GM19372 (cell line): Measurements from ENCODE around the gene OFD1.

Experiments
- ATAC-seq: cut with Tn5 transposase; IDR thresholded peaks from one replicate; pipeline ENCODE4 v1.9.1; 2021; ENCODE audit warnings: mild to moderate bottlenecking, low read depth, moderate library complexity; ENCODE audit not compliant: unreplicated experiment

Gene OFD1

GRCh38 chrX:13750204-13750603 lies 15.7 kb downstream of the OFD1 start:
- no peak for ATAC-seq

- no peak for ATAC-seq
These were observed 16.3 kb downstream of the OFD1 start for GRCh38 chrX:13750812-13751211.

GRCh38 chrX:13752141-13752540 lies 17.6 kb downstream of the OFD1 start:
- ATAC-seq: no peak

GRCh38 chrX:13752646-13753045 lies 18.1 kb downstream of the OFD1 start:
- no peak for ATAC-seq

GRCh38 chrX:13754765-13755164 lies 20.2 kb downstream of the OFD1 start:
- no peak for ATAC-seq

GRCh38 chrX:13755254-13755653 lies 20.7 kb downstream of the OFD1 start:
- no peak for ATAC-seq

GRCh38 chrX:13756381-13756780 lies 21.8 kb downstream of the OFD1 start:
- no peak for ATAC-seq

GRCh38 chrX:13759152-13759718 lies 24.7 kb downstream of the OFD1 start:
- peak; percentile 71 for ATAC-seq

- ATAC-seq: no peak
These were observed 25.9 kb downstream of the OFD1 start for GRCh38 chrX:13760426-13760825.

GRCh38 chrX:13761606-13762414 lies 27.3 kb downstream of the OFD1 start:
- peak; percentile 57 for ATAC-seq

GRCh38 chrX:13763489-13763888 lies 28.9 kb downstream of the OFD1 start:
- ATAC-seq: no peak

- no peak for ATAC-seq
These were observed 29.7 kb downstream of the OFD1 start for GRCh38 chrX:13764281-13764680.

GRCh38 chrX:13764765-13765164 lies 30.2 kb downstream of the OFD1 start:
- ATAC-seq: no peak

- ATAC-seq: no peak
These were observed 34.4 kb downstream of the OFD1 start for GRCh38 chrX:13768939-13769338.

- no peak for ATAC-seq
These were observed 35.5 kb downstream of the OFD1 start for GRCh38 chrX:13770013-13770535.

- no peak for ATAC-seq
These were observed 40.1 kb downstream of the OFD1 start for GRCh38 chrX:13774696-13775095.

GRCh38 chrX:13775837-13776236 lies 41.3 kb downstream of the OFD1 start:
- ATAC-seq: no peak

- ATAC-seq: no peak
These were observed 41.8 kb downstream of the OFD1 start for GRCh38 chrX:13776387-13776786.

GRCh38 chrX:13778916-13779315 lies 44.4 kb downstream of the OFD1 start:
- no peak for ATAC-seq

GRCh38 chrX:13780868-13781427 lies 46.4 kb downstream of the OFD1 start:
- no peak for ATAC-seq

- no peak for ATAC-seq
These were observed 51.5 kb downstream of the OFD1 start for GRCh38 chrX:13786048-13786447.
